NCI-H2081 treated with DMSO at 0.1 percent for 48 hours (cell line): ENCODE results near the gene COL3A1.

Source experiments
- DNase-seq: peaks from one replicate; lab custom pipeline; 2025; lab: John Stamatoyannopoulos, UW

COL3A1 gene

DNA sequence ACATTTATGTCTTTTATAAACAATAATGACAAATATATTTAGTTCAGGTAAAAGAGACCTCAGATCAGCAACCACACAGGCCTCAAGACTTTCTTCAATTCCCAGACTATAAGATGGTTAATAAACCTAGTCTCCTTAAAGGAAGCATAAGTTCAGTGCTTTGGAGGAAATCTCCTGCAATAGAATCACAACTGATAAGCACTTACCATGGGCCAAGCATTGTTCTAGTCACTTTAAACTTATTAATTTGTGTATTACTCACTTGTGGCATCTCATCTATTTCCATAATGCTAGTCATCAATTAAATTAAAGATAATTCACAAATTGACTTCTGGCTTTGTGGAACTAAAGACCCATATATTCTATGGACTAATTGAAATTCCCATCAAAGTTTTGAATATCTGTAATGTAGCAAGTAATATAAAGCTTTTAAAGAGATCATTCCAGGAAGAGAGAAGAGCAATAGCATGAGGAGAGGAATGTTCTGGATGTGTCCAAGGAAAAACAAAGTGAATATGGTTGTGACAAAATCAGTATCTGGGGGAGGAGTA is 42.2 kb downstream of the COL3A1 start:
- no peak for DNase-seq

DNA sequence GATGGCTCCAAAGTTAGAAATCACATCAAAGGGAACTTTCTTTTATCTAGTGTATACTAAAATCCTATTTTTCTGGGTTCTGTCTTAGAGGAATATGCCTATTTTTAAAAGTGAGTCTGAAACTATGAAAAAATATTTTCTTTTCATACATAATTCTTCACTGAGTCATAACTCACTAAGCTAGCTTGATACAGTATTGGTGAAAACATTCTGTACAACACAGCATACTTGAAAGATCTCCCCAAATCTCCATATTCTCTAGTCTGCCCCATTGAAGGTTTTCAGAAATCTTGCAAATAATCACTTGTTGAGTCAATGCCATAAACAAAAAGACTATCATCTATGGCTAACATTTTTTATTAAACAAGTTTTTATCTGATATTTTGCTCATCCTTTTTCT is 44.5 kb downstream of the COL3A1 start:
- DNase-seq = no peak

DNA sequence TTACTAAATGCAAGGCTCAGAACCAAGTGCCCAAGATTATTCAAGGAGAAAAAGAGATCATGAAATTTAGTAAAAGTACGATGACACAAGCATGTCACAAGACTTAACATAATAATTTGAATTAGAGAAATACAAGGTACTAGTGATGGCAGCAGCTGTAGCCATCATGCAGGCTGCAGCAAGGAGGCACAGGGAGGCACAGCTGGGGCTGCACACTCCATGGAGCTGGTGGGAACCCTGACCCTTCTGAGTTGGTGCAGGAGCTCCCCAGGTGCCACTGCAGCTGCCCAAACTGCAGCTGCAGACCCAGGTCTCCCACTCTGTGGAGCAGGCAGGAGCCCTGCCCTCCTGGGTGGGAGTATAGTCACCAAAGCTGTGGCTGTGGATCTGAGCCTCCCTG is 46.0 kb downstream of the COL3A1 start:
- DNase-seq = no peak

DNA sequence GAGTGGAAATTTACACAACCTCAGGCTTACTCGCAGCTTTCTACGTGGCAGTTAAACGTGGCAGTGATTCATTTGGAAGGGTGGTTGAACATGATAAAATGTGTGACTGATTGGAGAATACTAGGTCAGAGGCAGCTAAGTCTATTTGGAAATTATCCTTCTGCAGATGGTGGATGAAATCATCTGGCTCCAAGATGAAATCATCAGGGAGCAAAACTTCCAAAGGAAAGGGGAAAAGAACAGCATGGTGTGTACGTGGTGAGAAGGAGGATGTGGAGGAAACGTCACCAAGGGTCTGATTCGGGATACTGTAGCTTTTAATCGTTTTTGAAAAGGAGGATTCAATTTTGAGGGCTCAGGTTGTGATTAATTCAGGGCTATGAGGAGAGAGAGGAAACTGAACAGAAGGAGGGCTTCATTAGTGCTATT is 47.9 kb downstream of the COL3A1 start:
- DNase-seq = no peak

DNA sequence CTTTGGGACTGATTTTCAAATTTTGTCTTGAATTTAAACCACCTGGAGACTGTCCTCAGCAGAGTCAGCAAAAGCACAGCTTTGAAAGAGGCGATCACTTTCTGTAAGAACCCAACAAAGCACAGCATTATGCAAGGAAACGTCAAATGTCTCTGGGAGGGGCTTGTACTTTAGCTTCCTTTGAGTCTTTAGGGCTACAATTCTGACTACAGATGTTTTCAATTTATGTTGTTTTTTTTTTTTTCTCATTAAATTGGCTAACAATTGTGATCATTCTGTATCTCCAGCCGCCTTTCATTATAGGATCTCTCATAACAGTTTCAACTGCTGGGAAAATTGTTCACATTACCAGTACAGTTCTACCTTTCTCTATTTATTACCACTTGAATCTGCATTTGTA is 48.3 kb downstream of the COL3A1 start:
- no peak for DNase-seq

DNA sequence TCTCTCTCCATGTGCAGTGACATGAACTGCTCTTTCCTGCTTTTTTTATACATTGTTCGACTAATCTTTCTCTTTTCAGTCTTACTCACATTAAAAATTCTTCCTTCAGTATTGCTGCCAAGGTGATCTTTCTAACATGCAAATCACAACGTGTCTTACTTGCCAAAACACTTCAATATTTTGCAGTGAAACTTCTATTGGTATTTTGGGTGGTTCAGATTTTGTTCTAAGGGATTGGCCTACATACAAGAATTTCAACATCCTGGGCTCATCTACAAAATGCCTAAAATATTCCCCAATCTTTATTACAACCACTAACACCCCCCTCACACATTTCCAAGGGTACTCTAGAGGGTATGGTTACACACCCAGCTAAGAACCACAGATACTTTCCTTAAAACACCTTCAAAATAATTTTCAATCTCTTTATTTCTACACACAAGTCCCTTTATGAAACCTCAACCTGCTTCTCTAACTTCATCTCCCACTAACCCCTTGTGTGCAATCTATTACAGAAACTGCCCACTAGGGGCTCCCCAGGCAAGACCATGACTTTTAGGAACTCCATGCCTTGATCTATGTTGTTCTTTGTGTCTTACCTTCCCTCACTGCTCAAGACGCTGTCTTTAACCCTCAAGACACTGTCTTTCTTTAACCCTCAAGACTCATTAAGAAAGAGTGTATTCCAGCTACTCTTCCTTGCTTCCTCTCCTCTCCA is 50.9 kb downstream of the COL3A1 start:
- DNase-seq = no peak

DNA sequence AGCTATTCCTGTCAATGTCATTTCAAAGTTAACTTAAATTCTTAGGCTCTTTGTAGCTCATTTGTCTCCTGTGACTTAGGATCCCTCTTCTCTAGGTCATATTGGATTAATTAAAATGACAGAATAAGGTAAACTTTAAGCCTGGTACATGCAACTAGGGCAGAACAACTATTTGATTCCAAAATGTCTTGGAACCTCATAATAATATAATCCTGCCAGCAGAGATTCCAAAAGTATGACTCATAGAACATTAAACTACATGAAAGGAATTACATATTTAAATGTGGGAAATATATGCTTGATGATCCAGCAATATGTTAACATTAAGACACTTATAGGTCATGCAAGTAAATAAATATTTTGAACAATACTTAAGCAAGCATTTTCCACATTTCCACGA is 63.3 kb downstream of the COL3A1 start:
- DNase-seq = no peak

DNA sequence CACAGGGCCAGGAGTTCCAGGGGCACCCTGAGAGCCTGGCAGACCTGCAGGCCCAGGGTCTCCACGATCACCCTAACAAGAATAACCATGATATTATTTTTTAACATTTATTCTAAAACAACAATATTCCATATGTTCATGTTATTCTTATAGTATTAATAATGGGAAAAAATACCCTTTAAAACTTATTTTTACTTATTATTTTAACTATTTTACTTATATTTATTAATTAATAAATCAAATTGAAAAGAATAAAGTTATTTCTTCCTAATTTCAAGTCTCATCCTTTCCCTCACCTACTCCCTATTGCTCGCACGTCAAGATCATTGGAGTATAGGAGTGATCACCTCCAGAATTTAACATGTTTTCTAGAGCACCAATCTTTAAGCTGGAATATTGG is 71.7 kb downstream of the COL3A1 start:
- DNase-seq = no peak

DNA sequence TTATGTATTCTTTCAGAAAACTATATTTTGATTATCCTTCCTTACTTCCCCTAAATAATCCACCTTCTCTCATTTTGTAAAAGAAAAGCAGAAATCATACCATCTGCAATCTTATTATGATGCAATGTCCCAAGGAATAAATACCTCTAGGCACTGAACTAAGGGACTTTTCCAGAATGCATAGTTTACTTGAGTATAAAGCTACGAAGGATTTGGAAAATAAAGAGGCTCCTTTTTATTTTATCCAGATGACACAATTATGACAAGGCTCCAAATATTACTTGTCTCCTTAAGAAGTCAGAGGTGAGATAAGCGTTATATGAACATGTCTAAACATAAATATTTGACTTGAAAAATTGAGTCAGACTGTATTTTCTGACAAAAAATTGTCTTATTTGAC is 72.1 kb downstream of the COL3A1 start:
- no peak for DNase-seq

DNA sequence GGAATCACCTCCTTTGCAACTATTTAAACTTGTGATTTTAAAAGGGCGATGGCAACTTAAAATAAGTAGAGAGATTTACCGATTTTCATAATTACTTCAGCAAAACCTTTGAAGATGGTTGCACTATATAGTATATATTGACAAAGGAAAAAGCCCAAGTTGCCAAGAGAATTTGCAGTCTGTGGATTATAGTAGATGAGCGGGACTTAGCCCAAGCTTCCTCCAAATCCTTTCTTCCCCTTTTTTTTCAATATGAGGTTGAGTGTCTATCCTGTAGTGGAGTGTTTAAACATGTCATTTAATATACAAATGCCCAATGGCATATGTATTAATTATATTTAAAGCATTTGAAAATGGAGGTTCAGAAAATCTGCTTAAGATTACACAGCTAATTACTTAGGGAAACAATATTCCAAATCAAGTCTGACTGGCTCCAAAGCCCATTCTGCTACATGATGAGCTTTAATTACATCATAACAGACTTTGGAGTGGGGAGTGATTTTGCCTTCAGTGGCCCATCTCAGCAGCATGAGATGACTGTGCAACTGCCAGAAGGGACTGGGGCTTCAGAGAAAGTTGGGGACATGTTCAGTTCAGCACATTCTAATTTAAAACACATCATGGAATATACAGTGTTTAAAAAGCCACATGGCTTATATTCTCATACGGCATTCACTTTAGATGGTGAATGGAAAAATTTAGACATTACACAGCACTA is 73.2 kb downstream of the COL3A1 start:
- no peak for DNase-seq

DNA sequence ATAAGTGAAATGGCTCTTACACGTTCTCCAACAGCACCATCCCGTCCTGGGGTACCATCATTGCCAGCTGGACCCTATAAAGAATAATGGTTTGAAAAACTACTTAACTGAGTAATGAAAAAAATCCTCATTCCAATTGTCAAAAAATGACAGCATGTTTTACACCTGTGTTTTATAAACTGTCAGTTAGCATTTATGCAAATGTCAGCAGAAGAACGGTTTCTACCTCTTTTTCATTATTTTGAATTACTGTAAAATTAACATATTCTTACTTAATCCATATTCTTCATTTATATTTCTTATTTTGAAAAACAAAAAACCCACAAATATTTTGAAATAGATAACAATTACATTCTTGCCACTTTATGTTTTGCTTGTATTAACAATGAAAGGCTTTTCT is 74.0 kb downstream of the COL3A1 start:
- no peak for DNase-seq

DNA sequence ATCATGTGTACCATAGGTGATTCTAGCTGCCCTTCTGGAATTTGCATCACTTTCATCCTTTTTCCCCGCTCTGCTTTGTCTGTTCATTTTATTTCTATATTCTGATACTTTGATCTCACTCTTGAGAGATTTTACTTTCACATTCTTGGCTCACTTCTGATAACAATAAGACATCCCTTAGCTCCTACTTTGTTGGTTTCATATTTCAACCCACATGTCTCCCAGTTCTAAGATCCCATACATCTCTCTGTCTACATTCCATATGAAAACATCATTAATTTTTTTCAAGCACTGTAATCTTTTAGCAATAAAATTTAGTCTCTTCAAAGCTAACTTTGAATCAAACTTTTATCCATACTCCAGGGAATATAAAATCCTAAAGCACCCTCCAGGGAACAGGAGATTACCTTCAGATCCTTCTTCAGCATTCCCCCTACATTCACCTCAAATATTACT is 75.6 kb downstream of the COL3A1 start:
- DNase-seq = no peak

DNA sequence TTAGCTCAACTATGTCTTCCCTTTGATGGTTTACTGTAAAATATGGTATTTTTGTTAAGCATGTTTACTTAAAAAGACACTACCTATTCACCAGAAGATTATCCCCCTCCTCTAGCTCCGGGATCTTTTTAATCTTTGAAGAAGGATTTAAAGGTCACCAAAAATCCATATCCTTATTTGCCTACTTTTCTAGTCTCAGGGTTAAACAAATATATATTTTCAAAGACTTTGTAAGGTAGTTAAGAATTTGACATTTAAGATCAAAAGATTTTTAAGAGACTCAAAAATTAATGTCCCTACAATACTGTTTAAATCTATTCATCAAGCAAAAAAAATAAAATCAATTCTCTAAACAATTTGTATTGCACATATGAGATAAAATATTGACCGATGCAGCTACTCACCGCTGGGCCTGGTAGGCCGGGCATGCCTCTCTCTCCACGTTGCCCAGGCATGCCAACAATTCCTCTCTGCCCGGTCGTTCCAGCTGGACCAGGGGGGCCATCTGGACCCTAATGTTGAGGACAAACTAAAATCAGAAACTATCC is 76.1 kb downstream of the COL3A1 start:
- no peak for DNase-seq

DNA sequence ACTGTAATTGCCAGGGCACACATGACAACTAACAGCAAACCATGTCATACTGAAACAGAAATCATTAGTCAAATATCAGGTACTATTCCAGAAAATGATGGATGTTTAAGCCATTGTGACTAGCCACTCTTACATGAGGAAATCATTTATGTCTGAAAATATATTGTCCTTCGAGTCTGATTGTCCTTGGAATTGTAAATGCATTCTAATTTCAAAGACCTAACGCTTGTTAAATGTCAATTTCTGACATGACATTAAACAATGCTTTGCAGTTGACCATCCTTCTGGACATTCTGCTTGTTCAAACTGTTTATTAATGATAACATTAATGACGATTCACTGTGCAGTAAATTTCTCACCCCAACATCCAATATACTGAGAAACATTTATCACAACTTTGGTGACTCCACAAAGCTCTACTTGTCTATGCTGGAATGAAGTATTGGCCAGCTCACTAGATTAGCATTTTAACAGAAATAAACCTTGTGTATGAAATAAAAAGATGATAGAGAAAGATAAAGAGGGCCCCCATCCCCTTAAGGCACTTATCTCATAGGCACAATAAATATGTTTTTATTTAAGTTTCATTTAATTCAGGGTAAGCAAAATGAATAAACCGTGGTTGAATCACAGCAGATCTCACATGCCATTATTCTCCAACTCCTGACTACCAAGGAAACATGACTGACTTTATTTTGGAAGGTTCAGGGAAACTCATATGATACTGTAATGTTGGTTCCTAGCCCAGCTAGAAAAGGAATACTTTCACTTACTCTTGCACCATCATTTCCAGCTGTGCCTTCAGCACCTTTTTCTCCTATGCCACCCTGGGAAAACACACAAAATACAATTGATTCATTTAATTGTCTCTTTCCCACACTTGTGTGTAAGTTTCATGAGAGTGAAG is 82.3 kb downstream of the COL3A1 start:
- no peak for DNase-seq

DNA sequence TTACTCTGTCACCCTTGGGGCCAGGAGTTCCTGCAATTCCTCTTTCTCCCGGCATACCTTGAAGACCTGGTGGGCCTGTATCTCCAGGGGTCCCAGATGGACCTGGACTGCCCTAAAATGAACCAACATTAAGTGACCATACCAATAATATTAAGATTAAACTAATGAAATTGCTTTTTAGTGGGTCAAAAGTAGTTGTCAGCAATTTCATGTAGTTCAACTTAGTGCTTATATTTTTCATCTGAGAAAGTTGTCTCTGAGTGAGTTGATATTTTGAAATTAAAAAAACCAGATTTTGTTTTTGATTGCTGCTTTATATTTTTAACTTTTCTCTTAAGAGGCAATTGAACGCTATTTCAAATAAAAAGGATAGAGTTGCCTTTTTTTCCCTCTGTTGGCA is 83.1 kb downstream of the COL3A1 start:
- DNase-seq = no peak

DNA sequence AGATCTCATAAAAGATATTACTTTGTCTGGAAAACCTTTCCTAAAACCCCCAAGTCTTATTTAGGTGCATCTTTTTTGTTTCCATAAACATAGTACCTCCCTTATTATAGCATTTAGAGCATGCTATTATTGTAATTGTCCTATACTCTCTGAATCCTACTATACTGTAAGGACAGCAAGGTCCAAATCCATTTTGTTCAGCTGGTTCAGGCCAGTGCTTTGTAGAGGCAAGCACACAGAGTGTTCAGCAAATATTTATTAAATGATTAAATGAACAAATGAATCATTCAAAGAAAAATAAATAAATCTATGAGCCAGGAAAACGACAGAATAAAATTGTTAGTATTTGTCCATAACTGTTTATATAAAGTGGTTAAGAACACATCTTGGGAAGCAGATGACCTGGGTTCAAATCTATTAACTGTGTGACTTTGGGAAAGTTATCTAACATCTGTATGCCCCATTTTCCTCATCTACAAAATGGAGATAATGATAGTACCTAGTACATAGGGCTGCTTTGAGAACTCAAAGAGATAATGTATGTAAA is 86.0 kb downstream of the COL3A1 start:
- no peak for DNase-seq
